ENCODE results near the gene NINL. TPM values are rescaled to one million over a fixed set of nuclear protein-coding genes. Genes with fewer than 3 reads are reported as not detected.

The NINL gene
- total RNA-seq, 1 donor from 2014 or later = 1.8 TPM

DNA sequence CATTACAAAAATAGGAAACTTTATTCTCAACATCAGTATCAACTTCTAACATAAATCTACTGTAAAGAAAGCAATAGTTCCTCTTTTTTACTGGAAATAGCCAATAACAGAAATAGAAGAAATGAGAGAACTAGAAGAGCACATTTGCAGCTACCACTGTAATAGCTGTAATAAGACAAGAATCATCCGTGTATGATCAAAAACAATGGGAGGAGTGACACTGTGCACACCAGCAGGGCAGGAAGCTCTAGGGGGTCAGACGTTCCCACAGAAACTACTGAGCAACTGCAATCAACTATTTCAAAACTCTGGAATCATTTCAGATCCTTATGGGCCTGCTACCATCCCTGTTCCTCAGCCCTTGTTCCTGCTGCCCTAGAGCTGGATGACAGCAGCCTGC lies 43.7 kb downstream of the NINL start:
- Mint-ChIP-seq H3K9me3 (no peaks in the 10 kb centered on the region), H3K27me3 (no peaks in the 10 kb centered on the region), H3K4me3 (no peak overlapping the region), H3K27ac (no peak overlapping the region), H3K36me3 (ENCODE audit: low read depth) (no peaks in the 10 kb centered on the region), H3K4me1 (peaks cover 10% of the 10 kb centered on the region)
- POLR2A ChIA-PET = no interaction called here
- DNase-seq = no peak
- CTCF ChIA-PET = interaction anchor here (0.6 kb wide), 1 partner anchor 12 kb away, joined by 3 read pairs; no protein-coding TSS in a partner anchor
- ATAC-seq (ENCODE audit: low read depth) = no peak
- TF ChIP-seq, protein P1, sequence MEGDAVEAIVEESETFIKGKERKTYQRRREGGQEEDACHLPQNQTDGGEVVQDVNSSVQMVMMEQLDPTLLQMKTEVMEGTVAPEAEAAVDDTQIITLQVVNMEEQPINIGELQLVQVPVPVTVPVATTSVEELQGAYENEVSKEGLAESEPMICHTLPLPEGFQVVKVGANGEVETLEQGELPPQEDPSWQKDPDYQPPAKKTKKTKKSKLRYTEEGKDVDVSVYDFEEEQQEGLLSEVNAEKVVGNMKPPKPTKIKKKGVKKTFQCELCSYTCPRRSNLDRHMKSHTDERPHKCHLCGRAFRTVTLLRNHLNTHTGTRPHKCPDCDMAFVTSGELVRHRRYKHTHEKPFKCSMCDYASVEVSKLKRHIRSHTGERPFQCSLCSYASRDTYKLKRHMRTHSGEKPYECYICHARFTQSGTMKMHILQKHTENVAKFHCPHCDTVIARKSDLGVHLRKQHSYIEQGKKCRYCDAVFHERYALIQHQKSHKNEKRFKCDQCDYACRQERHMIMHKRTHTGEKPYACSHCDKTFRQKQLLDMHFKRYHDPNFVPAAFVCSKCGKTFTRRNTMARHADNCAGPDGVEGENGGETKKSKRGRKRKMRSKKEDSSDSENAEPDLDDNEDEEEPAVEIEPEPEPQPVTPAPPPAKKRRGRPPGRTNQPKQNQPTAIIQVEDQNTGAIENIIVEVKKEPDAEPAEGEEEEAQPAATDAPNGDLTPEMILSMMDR (IDR thresholded peaks at IDR 0.05) = no peak
- intact Hi-C loops (cut with micrococcal nuclease) = no loop called here

DNA sequence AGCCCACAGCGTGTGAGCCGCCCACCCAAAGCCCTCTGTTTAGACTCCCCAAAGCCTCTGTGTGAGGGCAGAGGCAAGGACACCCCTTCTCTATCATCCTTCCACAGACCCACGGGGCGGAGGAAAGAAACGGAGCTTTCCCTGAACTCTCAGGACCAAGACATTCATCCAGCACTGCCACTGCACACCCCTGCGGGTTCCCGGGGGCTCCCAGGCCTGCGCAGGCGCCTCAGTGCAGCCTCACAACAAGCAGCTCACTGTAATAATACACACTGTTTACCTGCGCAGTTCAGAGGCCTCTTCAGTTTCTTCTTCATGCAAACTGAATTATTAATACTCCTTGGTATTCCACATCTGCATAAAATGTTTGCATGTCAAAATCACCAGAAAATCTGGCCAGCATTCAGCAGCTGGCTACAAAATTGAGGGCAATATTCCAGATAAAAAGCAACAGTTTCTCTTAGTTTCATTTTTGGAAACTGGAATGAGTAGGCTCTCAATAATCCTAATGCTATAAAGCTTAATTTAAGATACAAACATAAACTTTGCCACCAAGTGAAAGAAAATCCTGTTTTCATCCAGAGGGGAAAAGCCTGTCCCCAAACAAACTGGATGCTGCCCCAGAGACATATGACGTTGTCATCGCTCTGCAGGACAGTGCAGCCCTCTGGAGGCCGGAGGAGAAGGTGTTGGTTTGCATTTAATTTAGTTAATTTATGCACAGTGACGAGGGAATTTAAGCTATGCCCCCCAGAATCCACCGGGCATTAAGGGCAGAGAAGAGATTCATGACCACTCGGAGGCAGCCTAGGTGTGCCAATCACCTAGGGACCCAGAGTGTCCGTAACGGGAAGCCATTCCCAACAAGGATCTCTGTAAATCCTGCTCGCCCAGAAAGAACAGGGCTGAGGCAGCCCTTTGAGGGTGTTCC lies 45.3 kb downstream of the NINL start:
- POLR2A ChIA-PET = interaction anchor here (1.1 kb wide), 1 partner anchor 292 kb away, joined by 3 read pairs; the partner anchor contains the start of gene PYGB
- DNase-seq (no peak), ATAC-seq (ENCODE audit: low read depth) (peak; percentile 61)
- intact Hi-C loops (cut with micrococcal nuclease) = no loop called here
- CTCF ChIA-PET = interaction anchor here (1.2 to 1.6 kb wide), 2 partner anchors 9 to 69 kb away, joined by 3 read pairs; no protein-coding TSS in a partner anchor
- TF ChIP-seq, protein P1 (IDR thresholded peaks at IDR 0.05) = no peak
- Mint-ChIP-seq H3K9me3 (no peaks in the 10 kb centered on the region), H3K4me3 (peak overlapping the region; percentile 72), H3K4me1 (peaks cover 10% of the 10 kb centered on the region), H3K27me3 (no peaks in the 10 kb centered on the region), H3K36me3 (ENCODE audit: low read depth) (no peaks in the 10 kb centered on the region), H3K27ac (no peak overlapping the region)

DNA sequence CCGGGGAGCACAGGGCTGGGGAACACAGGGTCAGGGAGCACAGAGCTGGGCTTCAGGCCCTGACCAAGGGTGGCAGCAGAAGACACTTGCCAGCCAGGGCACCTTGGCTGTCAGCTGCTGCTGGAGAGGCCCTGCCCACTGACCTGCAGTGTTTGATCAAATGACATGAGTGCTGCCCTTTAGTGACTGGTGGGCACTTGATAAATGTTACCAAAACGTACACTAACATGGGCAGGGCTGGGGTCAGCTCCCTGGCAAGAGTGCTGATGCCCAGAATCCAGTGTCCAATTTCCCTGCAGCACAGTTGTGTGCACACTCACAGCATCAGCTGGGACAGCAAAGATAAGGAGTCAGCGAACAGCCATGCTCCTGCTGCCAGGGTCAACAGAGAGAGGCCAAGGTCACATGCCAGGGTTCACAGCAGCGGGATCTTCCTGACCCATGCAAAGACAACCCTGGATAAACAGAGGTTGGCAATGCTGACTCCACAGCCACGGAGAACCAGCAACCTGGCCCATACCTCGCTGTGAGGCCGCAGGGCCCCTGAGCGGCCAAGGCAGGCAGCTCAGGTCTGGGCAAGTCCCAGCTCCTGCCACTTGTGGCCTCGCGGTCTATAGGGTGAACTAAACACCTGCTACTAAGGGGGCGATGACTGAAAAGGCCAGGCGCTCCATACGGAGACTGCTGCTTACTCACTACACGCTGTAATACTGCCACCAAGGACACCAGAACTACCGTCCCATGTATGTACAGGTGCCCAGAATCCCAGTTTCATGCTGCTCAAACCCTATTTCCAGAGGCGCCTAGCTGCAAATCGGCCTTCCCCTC lies 46.3 kb downstream of the NINL start:
- peak; percentile 62 for ATAC-seq (ENCODE audit: low read depth)
- ChIA-PET CTCF (no interaction called here), POLR2A (interaction anchor here (1.1 kb wide), 1 partner anchor 291 kb away, joined by 3 read pairs; the partner anchor contains the start of gene PYGB)
- no peak for DNase-seq
- Mint-ChIP-seq H3K27me3 (no peaks in the 10 kb centered on the region), H3K4me3 (peak overlapping the region; percentile 72), H3K9me3 (no peaks in the 10 kb centered on the region), H3K4me1 (peaks cover 10% of the 10 kb centered on the region), H3K36me3 (ENCODE audit: low read depth) (no peaks in the 10 kb centered on the region), H3K27ac (no peak overlapping the region)
- intact Hi-C loops (cut with micrococcal nuclease) = no loop called here
- TF ChIP-seq, protein P1 (IDR thresholded peaks at IDR 0.05) = no peak

GRCh38 chr20:25537890-25538289 lies 47.4 kb downstream of the NINL start:
- TF ChIP-seq, protein P1 (IDR thresholded peaks at IDR 0.05) = no peak
- Mint-ChIP-seq H3K4me3 (no peak overlapping the region), H3K4me1 (peaks cover 10% of the 10 kb centered on the region), H3K27ac (no peak overlapping the region), H3K27me3 (no peaks in the 10 kb centered on the region), H3K36me3 (ENCODE audit: low read depth) (no peaks in the 10 kb centered on the region), H3K9me3 (no peaks in the 10 kb centered on the region)
- intact Hi-C loops (cut with micrococcal nuclease) = no loop called here
- ATAC-seq (ENCODE audit: low read depth) = no peak
- DNase-seq = no peak
- CTCF ChIA-PET = no interaction called here
- POLR2A ChIA-PET = no interaction called here

- TF ChIP-seq, protein P1 (IDR thresholded peaks at IDR 0.05) = no peak
- intact Hi-C loops (cut with micrococcal nuclease) = no loop called here
- ATAC-seq (ENCODE audit: low read depth) = no peak
- POLR2A ChIA-PET = no interaction called here
- Mint-ChIP-seq H3K9me3 (no peaks in the 10 kb centered on the region), H3K4me3 (no peak overlapping the region), H3K36me3 (ENCODE audit: low read depth) (no peaks in the 10 kb centered on the region), H3K27ac (no peak overlapping the region), H3K27me3 (peaks cover 2% of the 10 kb centered on the region), H3K4me1 (peaks cover 3% of the 10 kb centered on the region)
- CTCF ChIA-PET = no interaction called here
- DNase-seq = no peak
These were observed 49.6 kb downstream of the NINL start for GRCh38 chr20:25535762-25536161.
